ENCODE results near the gene CACNA1I. TPM values are rescaled to one million over a fixed set of nuclear protein-coding genes. Genes with fewer than 3 reads are reported as not detected.

CACNA1I gene
- polyA plus RNA-seq, 3 donors: 0.04 TPM; not detected in 2

GRCh38 chr22:39685336-39686177 lies 115.0 kb downstream of the CACNA1I start:
- Mint-ChIP-seq H3K27me3 (ENCODE audit: low read depth in 3 of 3) (peaks cover 51 to 73% (median 63%) of the 10 kb centered on the region in 3 donors), H3K27ac (no peak overlapping the region), H3K36me3 (no peaks in the 10 kb centered on the region), H3K4me3 (no peak overlapping the region), H3K4me1 (no peaks in the 10 kb centered on the region), H3K9me3 (peaks cover 0 to 3% (median 0%) of the 10 kb centered on the region in 7 donors)
- no peak overlapping the region for H3K9ac ChIP-seq (ENCODE audit: insufficient read depth, low read length, poor library complexity, severe bottlenecking)
- H3K4me3 ChIP-seq (replicated peaks in 1 of 3; ENCODE audit: low read depth in 2 of 3, low read length in 3 of 3): no peak overlapping the region
- no peak overlapping the region for H3K27ac ChIP-seq (ENCODE audit: low read depth in 1 of 2, low read length in 2 of 2)
- H3K4me1 ChIP-seq (ENCODE audit: control insufficient read depth in 1 of 2, insufficient read depth in 2 of 2, low read length in 2 of 2): no peaks in the 10 kb centered on the region
- no peak overlapping the region for H2AFZ ChIP-seq (ENCODE audit: insufficient read depth, low read depth, low read length, poor library complexity, severe bottlenecking)
- peaks cover 0 to 43% of the 10 kb centered on the region in 2 donors for H3K27me3 ChIP-seq (ENCODE audit: control insufficient read depth in 2 of 2, insufficient read depth in 2 of 2, low read length in 2 of 2)
- H4K20me1 ChIP-seq (ENCODE audit: insufficient read depth, low read length): no peaks in the 10 kb centered on the region
- no peaks in the 10 kb centered on the region for H3K9me3 ChIP-seq (replicated peaks in 1 of 2; ENCODE audit: control insufficient read depth in 1 of 2, insufficient read depth in 1 of 2, low read length in 2 of 2)
- TF ChIP-seq, protein P1, sequence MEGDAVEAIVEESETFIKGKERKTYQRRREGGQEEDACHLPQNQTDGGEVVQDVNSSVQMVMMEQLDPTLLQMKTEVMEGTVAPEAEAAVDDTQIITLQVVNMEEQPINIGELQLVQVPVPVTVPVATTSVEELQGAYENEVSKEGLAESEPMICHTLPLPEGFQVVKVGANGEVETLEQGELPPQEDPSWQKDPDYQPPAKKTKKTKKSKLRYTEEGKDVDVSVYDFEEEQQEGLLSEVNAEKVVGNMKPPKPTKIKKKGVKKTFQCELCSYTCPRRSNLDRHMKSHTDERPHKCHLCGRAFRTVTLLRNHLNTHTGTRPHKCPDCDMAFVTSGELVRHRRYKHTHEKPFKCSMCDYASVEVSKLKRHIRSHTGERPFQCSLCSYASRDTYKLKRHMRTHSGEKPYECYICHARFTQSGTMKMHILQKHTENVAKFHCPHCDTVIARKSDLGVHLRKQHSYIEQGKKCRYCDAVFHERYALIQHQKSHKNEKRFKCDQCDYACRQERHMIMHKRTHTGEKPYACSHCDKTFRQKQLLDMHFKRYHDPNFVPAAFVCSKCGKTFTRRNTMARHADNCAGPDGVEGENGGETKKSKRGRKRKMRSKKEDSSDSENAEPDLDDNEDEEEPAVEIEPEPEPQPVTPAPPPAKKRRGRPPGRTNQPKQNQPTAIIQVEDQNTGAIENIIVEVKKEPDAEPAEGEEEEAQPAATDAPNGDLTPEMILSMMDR (IDR thresholded peaks at IDR 0.05): no peak
- H3K36me3 ChIP-seq (replicated peaks in 1 of 2; ENCODE audit: control insufficient read depth in 1 of 2, insufficient read depth in 2 of 2, low read length in 2 of 2): no peaks in the 10 kb centered on the region
- intact Hi-C loops (cut with micrococcal nuclease): no loop called here
- WGBS (ENCODE audit: insufficient coverage): 6% methylated on average over 69 of the region's 77 CpGs
- no peaks in the 10 kb centered on the region for H3K79me2 ChIP-seq (ENCODE audit: insufficient read depth, low read length)
- DNase-seq: no peak
- no peak overlapping the region for H3K4me2 ChIP-seq (replicated peaks; ENCODE audit: extremely low read depth, low read length, poor library complexity, severe bottlenecking)

DNA sequence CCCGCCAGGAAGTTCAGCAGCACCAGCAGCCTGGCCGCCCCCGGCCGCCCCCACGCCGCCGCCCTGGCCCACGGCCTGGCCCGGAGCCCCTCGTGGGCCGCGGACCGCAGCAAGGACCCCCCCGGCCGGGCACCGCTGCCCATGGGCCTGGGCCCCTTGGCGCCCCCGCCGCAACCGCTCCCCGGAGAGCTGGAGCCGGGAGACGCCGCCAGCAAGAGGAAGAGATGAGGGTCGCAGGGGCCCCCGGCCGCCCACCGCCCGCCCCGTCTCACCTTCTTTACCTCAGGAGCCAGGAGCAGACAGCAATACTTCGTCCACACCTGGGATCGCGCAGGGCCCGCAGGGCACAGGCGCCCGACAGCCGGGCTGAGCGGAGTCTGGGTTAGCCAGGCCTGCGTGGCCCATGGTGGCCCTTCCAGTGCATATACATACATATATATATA lies 115.6 kb downstream of the CACNA1I start:
- Histone ChIP-seq H3K36me3 (replicated peaks in 1 of 2; ENCODE audit: control insufficient read depth in 1 of 2, insufficient read depth in 2 of 2, low read length in 2 of 2) (no peaks in the 10 kb centered on the region), H3K4me3 (replicated peaks in 1 of 3; ENCODE audit: low read depth in 2 of 3, low read length in 3 of 3) (no peak overlapping the region), H3K27me3 (ENCODE audit: control insufficient read depth in 2 of 2, insufficient read depth in 2 of 2, low read length in 2 of 2) (peaks cover 0 to 50% of the 10 kb centered on the region in 2 donors), H3K27ac (ENCODE audit: low read depth in 1 of 2, low read length in 2 of 2) (no peak overlapping the region), H2AFZ (ENCODE audit: insufficient read depth, low read depth, low read length, poor library complexity, severe bottlenecking) (no peak overlapping the region), H3K9ac (ENCODE audit: insufficient read depth, low read length, poor library complexity, severe bottlenecking) (no peak overlapping the region), H3K79me2 (ENCODE audit: insufficient read depth, low read length) (no peaks in the 10 kb centered on the region), H4K20me1 (ENCODE audit: insufficient read depth, low read length) (no peaks in the 10 kb centered on the region), H3K9me3 (replicated peaks in 1 of 2; ENCODE audit: control insufficient read depth in 1 of 2, insufficient read depth in 1 of 2, low read length in 2 of 2) (no peaks in the 10 kb centered on the region), H3K4me1 (ENCODE audit: control insufficient read depth in 1 of 2, insufficient read depth in 2 of 2, low read length in 2 of 2) (no peaks in the 10 kb centered on the region), H3K4me2 (replicated peaks; ENCODE audit: extremely low read depth, low read length, poor library complexity, severe bottlenecking) (no peak overlapping the region)
- no peak for DNase-seq
- TF ChIP-seq, protein P1 (IDR thresholded peaks at IDR 0.05): no peak
- intact Hi-C loops (cut with micrococcal nuclease): no loop called here
- Mint-ChIP-seq H3K4me1 (no peaks in the 10 kb centered on the region), H3K36me3 (no peaks in the 10 kb centered on the region), H3K4me3 (peak overlapping the region in 1 of 2 donors; percentile 35), H3K27ac (no peak overlapping the region), H3K27me3 (ENCODE audit: low read depth in 3 of 3) (peaks cover 57 to 80% (median 69%) of the 10 kb centered on the region in 3 donors), H3K9me3 (peaks cover 0 to 3% (median 0%) of the 10 kb centered on the region in 7 donors)
- 28% methylated on average over 23 of the region's 39 CpGs for WGBS (ENCODE audit: insufficient coverage)
